ENCODE measurements around the gene TOR4A.

The TOR4A gene

DNA sequence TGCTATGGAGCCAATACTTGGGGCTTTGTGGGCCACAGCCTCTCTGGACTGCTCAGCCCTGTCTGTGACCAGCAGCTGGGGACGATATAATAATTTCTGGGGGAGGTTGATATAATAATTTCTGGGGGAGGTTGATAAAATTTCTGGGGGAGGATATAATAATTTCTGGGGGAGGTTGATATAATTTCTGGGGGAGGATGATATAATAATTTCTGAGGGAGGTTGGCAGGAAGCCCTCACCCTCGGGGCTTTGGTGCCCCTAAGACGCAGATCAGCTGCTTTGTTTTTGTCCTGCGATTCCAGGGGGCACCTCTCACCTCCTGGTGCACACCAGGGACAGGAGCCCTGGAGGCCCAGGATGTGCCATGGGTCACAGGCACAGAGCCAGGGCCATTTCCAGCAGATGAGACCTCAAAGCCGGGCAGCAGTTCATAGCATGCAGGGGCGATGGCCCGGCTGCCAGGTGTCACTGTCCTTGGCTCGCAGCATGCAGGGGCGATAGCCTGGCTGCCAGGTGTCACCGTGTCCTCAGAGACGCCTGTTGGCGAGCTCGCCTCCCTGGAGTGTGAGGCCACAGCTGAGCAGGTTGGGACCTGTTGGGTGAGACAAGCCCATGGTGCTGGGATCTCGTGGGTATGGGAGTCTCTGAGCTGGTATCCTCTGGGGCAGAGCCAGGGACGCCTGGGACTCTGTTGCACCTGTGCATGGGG lies 3.8 kb upstream of the TOR4A start:
- DNase-seq = no peak

GRCh38 chr9:137275203-137275587 lies 2.3 kb upstream of the TOR4A start:
- DNase-seq = no peak

DNA sequence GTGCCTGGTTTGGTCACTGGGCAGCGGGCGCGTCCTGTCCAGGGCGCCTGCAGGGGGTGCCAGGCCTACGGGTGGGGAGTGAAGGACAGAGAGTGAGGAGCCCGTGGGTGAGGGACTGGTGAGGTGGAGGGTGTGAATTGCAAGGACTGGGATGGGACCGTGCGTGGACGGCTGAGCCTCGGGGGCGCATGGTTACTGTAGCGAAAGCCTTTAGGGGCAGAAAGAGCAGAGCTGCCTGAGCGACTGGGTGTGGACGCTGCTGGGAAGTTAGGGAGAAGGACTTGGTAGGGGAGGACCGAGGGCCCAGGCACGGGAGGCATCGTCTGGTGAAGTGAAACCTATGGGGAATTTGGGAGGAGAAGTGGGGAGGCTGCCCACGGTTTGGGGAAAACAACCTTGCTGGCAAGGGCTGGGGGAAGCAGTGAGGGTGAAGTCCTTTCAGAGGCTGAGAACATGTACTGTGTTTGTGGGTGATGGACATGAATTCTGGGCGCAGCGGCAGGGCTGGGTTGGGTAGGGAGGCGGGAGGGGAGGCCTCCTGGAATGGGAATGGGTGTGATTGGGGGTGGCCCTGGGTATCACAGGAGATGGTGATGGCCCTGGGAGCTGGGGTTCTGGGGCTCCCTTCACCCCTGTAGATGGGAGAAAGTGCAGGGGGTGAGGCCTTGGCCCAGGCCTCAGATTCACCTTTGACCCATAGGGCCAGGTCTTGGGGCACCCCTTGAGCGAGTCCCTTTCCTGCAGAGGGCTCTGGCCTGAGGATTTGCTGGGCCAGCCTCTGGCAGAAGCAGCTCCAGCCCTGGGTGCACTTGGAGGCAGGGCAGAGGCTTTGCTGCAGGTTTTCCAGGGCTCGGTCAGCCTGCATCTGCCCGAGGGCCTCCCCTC lies 1.7 kb upstream of the TOR4A start:
- no peak for DNase-seq

GRCh38 chr9:137276473-137277328 lies 825 bp upstream of the TOR4A start:
- no peak for DNase-seq

GRCh38 chr9:137278061-137278701 lies 655 bp downstream of the TOR4A start:
- DNase-seq = no peak

- DNase-seq = no peak
Measured at GRCh38 chr9:137278721-137279711, 1.5 kb downstream of the TOR4A start.

DNA sequence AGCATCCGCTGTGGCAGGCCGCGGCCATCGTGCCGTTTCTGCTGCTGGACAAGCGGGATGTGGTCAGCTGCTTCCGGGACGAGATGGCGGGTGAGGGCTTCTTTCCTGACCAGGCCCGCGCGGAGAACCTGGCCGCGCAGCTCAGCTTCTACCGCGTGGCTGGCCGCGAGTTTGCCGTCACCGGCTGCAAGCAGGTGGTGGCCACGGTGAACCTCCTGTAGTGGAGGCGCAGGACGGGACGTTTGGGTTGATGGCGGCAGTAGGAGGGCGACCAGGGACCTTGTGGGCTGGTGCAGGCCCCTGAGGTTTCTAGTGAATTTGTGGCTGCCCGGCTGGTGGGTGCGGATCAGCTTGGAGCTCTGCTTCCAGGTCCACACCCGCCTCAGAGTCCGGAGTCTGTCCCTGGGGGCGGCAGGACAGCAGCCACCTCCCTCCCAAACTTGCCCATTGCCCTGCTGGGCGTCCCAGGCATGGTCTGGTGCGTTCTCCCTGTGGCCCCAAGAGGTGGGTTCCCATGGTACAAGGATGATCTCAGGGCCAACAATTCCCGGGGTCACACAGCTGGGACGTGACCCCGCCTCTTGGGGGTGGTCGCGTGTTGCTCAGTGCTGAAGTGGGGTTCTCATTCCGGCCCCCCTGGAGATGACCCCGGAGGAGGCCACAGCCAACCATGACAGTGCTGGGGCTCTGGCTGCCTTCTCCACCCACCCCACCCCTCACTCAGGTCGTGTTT lies 2.4 kb downstream of the TOR4A start:
- no peak for DNase-seq

DNA sequence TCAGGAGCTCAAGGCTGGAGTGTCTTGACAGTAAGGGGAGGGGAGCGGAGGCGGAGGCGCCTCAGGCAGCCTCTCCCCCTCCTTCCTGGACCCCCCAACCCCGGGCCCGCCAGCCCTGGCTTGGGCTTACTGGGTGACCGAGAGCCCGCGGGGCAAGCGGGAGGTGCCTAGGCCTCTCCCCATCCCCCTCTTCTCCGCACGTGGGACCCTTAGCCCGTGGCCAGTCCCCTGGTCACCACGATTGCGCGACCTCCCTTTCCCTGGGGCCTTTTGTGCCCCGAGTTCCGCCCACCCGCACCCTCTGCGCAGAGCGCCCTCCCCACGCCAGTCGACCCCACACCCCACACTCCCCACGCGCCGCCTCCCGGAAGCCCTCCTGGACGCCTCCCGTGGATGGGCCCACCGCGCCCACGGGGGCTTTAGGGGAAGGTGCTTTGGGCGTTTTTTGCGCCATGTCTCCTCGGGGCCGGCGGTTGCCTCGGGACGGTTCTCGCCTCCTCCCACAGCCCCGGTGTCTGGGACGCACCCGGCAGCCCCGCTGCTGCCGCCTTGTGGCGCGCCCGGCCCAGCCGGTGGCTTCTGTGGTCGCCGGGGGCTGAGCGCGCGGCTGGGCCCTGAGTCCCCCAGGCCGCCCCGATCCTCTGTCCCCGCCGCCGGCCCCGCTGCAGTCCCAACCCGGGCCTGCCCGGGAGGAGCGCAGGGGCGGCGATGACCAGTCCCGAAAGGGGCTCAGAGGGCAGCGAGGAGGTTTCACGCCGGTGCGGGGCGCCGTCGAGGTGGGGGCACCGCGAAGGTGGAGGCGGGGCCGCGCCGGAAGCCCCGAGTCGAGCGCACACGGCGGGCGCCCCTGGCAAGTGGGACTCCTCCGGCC lies 3.2 kb downstream of the TOR4A start:
- no peak for DNase-seq

DNA sequence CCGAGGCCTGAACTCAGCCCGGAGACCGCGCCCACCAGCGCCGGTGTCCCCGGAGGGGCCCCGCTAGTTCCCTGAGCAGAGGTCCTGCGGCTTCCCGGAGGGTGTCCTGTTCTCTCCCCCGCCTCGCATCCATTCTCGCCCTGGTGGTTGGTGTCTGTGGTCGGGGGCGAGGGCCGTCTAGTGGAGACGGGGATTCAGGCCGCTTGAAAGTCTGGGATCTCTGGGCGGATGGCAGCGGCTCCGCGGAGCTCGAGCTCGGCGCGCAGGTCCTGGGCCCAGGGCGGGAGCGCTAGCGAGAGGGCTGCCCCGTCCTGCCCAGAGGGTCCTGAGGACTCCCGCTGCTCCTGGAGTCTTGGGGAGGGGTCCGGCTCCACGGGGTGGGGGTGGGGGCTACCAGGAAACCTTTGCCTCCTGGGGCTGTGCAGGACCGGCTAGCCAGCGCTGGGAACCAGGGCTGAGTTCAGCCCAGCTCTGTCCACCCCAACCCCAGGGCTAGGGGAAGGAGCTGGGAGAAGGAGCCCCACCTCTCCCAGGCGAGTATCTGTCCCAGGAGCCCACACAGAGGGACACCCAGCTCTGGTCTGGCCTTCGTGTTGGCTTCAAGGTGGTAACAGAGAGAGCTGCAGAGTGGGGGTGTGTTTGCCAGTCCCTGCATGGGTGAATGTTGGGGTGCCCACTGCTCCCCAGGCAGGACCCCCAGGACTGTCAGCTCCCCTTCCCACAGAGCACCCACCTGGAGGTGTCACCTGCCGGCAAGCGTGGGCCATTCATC lies 4.0 kb downstream of the TOR4A start:
- no peak for DNase-seq

GRCh38 chr9:137286975-137287383 lies 9.5 kb downstream of the TOR4A start:
- peak; percentile 13 for DNase-seq

DNA sequence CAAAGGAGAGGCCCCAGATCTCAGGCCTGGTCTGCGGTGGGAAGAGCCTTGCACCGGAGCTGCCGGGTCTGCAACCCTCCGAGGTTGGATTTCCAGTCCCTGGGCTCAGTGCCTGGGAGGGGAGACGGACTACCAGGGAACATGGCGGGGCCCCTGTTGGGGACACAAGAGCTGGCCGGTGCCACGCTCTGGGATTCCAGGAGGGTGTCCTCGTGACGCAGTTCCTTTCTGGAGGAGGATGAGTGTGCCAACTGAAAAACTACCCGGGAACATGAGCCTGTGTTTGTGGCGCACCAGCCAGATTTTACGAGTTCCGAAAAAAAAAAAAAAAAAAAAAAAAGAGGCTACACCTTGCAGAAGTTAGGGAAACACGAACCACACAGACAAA lies 15.6 kb downstream of the TOR4A start:
- no peak for DNase-seq

- no peak for DNase-seq
Measured at GRCh38 chr9:137293482-137294090, 16.1 kb downstream of the TOR4A start.

GRCh38 chr9:137294091-137294680 lies 16.7 kb downstream of the TOR4A start:
- peak; percentile 16 for DNase-seq

DNA sequence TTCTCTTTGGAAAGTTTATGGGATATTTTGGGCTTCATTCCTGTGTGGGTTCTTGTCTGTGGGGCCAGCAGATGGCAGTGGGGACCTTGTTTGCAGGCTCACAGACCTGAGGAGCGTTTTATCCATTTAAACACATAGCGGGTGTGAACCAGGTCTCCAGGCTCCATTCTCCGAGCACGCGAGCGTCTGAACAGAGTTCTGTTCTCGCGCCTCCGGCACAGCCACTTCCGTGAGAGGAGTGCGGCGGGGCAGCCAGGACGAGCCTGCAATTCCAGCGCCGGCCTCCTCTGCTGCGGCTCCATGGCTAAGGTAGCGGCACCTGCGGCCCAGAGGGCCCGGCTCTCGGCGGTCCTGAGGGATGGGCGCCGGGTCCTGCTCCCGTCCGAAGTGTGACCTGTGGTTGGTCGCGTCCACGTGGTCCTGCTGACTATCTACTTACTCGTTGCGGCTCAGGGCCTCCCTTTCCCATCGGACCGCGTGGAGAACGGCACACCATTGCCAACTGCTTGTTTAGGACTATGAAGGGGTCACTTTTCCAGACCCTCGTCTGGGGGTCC lies 17.2 kb downstream of the TOR4A start:
- DNase-seq = peak; percentile 16

DNA sequence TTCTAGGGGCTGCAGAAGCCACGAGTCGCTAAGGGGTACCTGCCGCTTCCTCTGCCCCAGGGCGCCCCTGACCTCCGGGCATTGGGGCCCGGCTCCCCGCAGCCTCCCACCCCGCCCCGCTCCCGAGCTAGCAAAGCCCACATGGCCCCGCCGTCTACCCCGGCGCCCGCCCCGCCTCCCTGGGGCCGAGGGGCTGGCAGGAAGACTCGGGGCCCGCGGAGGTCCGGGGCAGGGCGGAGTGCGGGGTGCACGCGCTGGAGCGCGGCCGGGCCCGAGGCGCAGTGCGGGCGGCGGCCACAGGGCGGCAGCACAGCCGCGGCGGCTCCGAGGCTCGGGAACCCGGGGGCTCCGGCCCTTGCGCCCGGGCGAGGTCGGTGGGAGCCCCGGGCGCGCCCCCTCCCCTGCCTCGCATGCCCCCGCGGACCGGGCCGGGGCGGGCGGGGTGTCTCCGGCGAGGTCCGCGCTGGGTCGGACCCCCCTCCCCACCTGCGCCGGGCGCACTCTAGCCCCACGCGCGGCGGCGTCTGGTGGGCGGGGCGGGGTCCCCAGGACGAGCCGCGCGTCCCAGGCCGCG lies 17.8 kb downstream of the TOR4A start:
- no peak for DNase-seq

DNA sequence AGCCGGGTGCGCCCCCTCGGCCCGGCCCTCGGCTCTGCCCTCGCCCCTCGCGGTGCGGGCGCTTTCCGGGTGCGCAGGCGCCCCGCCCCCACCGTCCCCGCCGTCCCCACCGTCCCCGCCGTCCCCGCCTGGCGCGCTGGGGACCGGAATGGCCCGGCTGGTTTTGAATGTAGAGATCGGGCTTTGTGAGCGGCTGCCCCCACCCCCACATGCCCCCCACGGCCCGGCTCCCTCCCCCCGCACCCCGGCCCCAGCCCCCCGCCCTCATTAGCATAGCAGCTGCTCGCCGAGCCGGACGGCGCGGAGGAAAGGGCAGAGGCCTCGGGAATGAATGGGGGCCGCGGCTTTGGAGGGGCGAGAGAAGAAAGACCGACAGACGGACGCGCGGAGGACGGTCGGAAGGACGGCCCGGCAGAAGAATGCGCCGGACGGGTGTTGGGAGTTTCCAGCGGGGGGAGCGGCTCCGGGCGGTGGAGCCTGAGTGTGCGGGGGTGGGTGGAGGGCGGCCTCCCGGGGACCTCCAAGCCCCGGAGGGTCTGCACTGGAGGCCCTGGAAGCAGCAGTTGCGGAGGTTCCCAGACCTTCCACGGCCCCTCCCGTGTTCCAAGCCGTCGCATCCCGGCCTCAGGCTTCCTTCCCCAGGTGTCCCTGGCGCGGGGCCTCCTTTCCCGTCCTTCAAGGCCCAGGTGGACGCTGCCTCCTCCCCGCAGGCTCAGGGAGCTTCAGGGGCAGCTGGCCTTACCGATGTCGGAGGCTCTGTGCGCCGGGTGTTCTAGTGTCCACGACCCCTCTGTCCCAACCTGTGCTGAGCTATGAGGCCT lies 18.5 kb downstream of the TOR4A start:
- no peak for DNase-seq
